H1 (cell line): ENCODE measurements around the gene AIPL1. TPM values are rescaled to one million over a fixed set of nuclear protein-coding genes. Genes with fewer than 3 reads are reported as not detected.

Experiments
- CTCF ChIA-PET: fragments of 300-600 bp; sonication (Branson Sonifier 250); formaldehyde crosslinking; loops from one replicate; lab custom pipeline; 2021; ENCODE audit not compliant: partially characterized antibody; lab: Charles Lee
- POLR2A ChIA-PET: fragments of 300-600 bp; sonication (Branson Sonifier 250); formaldehyde crosslinking; loops from one replicate; lab custom pipeline; 2021; ENCODE audit warnings: inconsistent platforms; ENCODE audit not compliant: partially characterized antibody; lab: Charles Lee
- DNase-seq, 2 experiments: peaks; one replicate each; pipeline versions ENCODE4 v3.0.0 to v3.0.0-alpha.2; 2010 to 2022; ENCODE audit warnings: low spot score in 2 of 2, low read depth in 1 of 2, mixed read lengths in 1 of 2
- FAIRE-seq: peaks from 2 replicates; lab custom pipeline; 2011; peaks lifted over from hg19 to GRCh38; lab: Jason Lieb, UNC
- H2AFZ ChIP-seq: 2 replicates; pipeline ENCODE4 v1.8.1; 2012; ENCODE audit warnings: low read length, inconsistent platforms
- H2AK5ac ChIP-seq: 2 replicates; pipeline ENCODE4 v1.6.1; 2013; ENCODE audit warnings: low read depth, low read length
- H2BK120ac ChIP-seq: replicated peaks from 2 replicates; pipeline ENCODE3; 2013; ENCODE audit warnings: low read depth, low read length, inconsistent platforms
- H2BK12ac ChIP-seq: 2 replicates; pipeline ENCODE4 v1.6.1; 2013; ENCODE audit warnings: low read depth, low read length
- H2BK15ac ChIP-seq: 2 replicates; pipeline ENCODE4 v1.6.1; 2013; ENCODE audit warnings: low read length
- H2BK20ac ChIP-seq: 2 replicates; pipeline ENCODE4 v1.6.1; 2013; ENCODE audit warnings: low read length
- H2BK5ac ChIP-seq: 2 replicates; pipeline ENCODE4 v1.6.1; 2013; ENCODE audit warnings: low read depth, low read length
- H3K14ac ChIP-seq: 2 replicates; pipeline ENCODE4 v1.6.1; 2013; ENCODE audit warnings: inconsistent platforms; ENCODE audit not compliant: insufficient read length
- H3K18ac ChIP-seq: 2 replicates; pipeline ENCODE4 v1.6.1; 2013; ENCODE audit warnings: low read length; ENCODE audit errors: extremely low read depth
- H3K23ac ChIP-seq: 2 replicates; pipeline ENCODE4 v1.6.1; 2013; ENCODE audit warnings: inconsistent platforms; ENCODE audit not compliant: insufficient read length
- H3K23me2 ChIP-seq: 2 replicates; pipeline ENCODE4 v1.6.1; 2013; ENCODE audit warnings: low read depth, low read length
- H3K27ac ChIP-seq: 2 replicates; pipeline ENCODE4 v1.6.1; 2011; ENCODE audit warnings: low read depth, low read length, inconsistent platforms
- H3K27me3 ChIP-seq, 4 experiments: replicated peaks in 1 of 4; 1 replicate in 1 of 4; 2 replicates in 3 of 4; pipeline versions ENCODE4 v1.6.1 to v1.8.1; 2011 to 2013; ENCODE audit warnings: low read length in 3 of 4, mild to moderate bottlenecking in 3 of 4, inconsistent platforms in 2 of 4, mixed read lengths in 2 of 4, moderate library complexity in 1 of 4; ENCODE audit not compliant: control insufficient read depth in 3 of 4, insufficient read depth in 3 of 4; ENCODE audit errors: extremely low read depth in 1 of 4
- H3K36me3 ChIP-seq, 4 experiments: 2 replicates each; pipeline versions ENCODE4 v1.6.1 to v1.8.1; 2011 to 2013; ENCODE audit warnings: mild to moderate bottlenecking in 4 of 4, low read length in 3 of 4, moderate library complexity in 2 of 4, control low read depth in 1 of 4, inconsistent platforms in 1 of 4; ENCODE audit not compliant: insufficient read depth in 4 of 4, control insufficient read depth in 2 of 4
- H3K4ac ChIP-seq: replicated peaks from 2 replicates; pipeline ENCODE3; 2013; ENCODE audit warnings: low read length, low read depth, mixed read lengths, inconsistent platforms; ENCODE audit not compliant: insufficient read length
- H3K4me1 ChIP-seq, 4 experiments: replicated peaks in 1 of 4; 1 replicate in 1 of 4; 2 replicates in 3 of 4; pipeline versions ENCODE4 v1.6.1 to v1.8.1; 2011 to 2013; ENCODE audit warnings: low read length in 3 of 4, inconsistent platforms in 2 of 4, mixed read lengths in 1 of 4; ENCODE audit not compliant: insufficient read depth in 4 of 4, control insufficient read depth in 3 of 4
- H3K4me2 ChIP-seq, 2 experiments: 2 replicates each; pipeline versions ENCODE4 v1.6.1 to v1.8.1; 2011 to 2013; ENCODE audit warnings: low read depth in 2 of 2, low read length in 2 of 2, control low read depth in 1 of 2, inconsistent platforms in 1 of 2, mild to moderate bottlenecking in 1 of 2; ENCODE audit not compliant: insufficient read depth in 1 of 2
- H3K4me3 ChIP-seq, 4 experiments: fragments of 200-600, 300-600 bp in 1 of 4; sonication (generic), shearing (Covaris generic), sonication (Bioruptor Twin) in 1 of 4; 2 replicates each; pipeline versions ENCODE4 v1.5.1 to v1.8.1; 2011 to 2016; ENCODE audit warnings: low read length in 4 of 4, low read depth in 3 of 4, control low read depth in 2 of 4, inconsistent platforms in 2 of 4, mild to moderate bottlenecking in 2 of 4, mixed read lengths in 1 of 4, moderate library complexity in 1 of 4; ENCODE audit not compliant: insufficient read depth in 2 of 4; ENCODE audit errors: extremely low read depth in 1 of 4
- H3K56ac ChIP-seq: replicated peaks from 2 replicates; pipeline ENCODE3; 2013; ENCODE audit warnings: low read depth, mild to moderate bottlenecking, mixed read lengths, low read length, inconsistent platforms; ENCODE audit not compliant: insufficient read length
- H3K79me1 ChIP-seq: 2 replicates; pipeline ENCODE4 v1.6.1; 2013; ENCODE audit warnings: low read depth, low read length, control low read depth
- H3K79me2 ChIP-seq, 2 experiments: 2 replicates each; pipeline versions ENCODE4 v1.6.1 to v1.8.1; 2012 to 2013; ENCODE audit warnings: low read length in 2 of 2, mild to moderate bottlenecking in 2 of 2, inconsistent platforms in 1 of 2; ENCODE audit not compliant: insufficient read depth in 2 of 2, control insufficient read depth in 1 of 2
- H3K9ac ChIP-seq, 4 experiments: replicated peaks in 1 of 4; 1 replicate in 1 of 4; 2 replicates in 3 of 4; pipeline versions ENCODE4 v1.6.1 to v1.8.1; 2011 to 2013; ENCODE audit warnings: low read depth in 3 of 4, low read length in 3 of 4, control low read depth in 2 of 4, mild to moderate bottlenecking in 2 of 4, moderate library complexity in 2 of 4, inconsistent platforms in 1 of 4; ENCODE audit errors: extremely low read depth in 1 of 4
- H3K9me3 ChIP-seq, 2 experiments: 2 replicates each; pipeline versions ENCODE4 v1.6.1 to v1.8.1; 2012 to 2013; ENCODE audit warnings: mild to moderate bottlenecking in 2 of 2, moderate library complexity in 2 of 2, control low read depth in 1 of 2, inconsistent platforms in 1 of 2, low read depth in 1 of 2, low read length in 1 of 2, mixed read lengths in 1 of 2; ENCODE audit not compliant: insufficient read depth in 2 of 2
- H4K20me1 ChIP-seq, 2 experiments: replicated peaks in 1 of 2; 2 replicates each; pipeline versions ENCODE3 to v1.8.1; 2011 to 2013; ENCODE audit warnings: inconsistent platforms in 2 of 2, low read length in 2 of 2, mild to moderate bottlenecking in 1 of 2; ENCODE audit not compliant: insufficient read depth in 2 of 2, control insufficient read depth in 1 of 2
- H4K5ac ChIP-seq: 2 replicates; pipeline ENCODE4 v1.6.1; 2013; ENCODE audit warnings: low read length, low read depth, mixed read lengths, inconsistent platforms; ENCODE audit not compliant: insufficient read length
- H4K8ac ChIP-seq: 2 replicates; pipeline ENCODE4 v1.8.0; 2013; ENCODE audit warnings: mild to moderate bottlenecking, moderate library complexity, low read length, inconsistent platforms; ENCODE audit not compliant: insufficient read depth; ENCODE audit errors: extremely low read depth
- H4K91ac ChIP-seq: replicated peaks from 2 replicates; pipeline ENCODE3; 2013; ENCODE audit warnings: low read length, mixed read lengths, inconsistent platforms; ENCODE audit not compliant: insufficient read length
- CEBPB ChIP-seq: IDR thresholded peaks from 2 replicates; pipeline ENCODE4 v1.6.1; 2012; ENCODE audit warnings: low read depth, low read length
- HDAC2 ChIP-seq, 2 experiments: fragments of 300-600 bp in 1 of 2; sonication (generic) in 1 of 2; IDR thresholded peaks; 2 replicates each; pipeline ENCODE4 v1.6.1; 2011 to 2012; ENCODE audit warnings: low read depth in 2 of 2, low read length in 2 of 2, mild to moderate bottlenecking in 2 of 2, moderate library complexity in 2 of 2, borderline replicate concordance in 1 of 2, inconsistent platforms in 1 of 2
- KDM1A ChIP-seq: fragments of 200-600, 300-600 bp; sonication (generic); IDR thresholded peaks from 2 replicates; pipeline ENCODE4 v1.7.1; 2016; ENCODE audit warnings: mild to moderate bottlenecking, low read length, borderline replicate concordance
- KDM4A ChIP-seq: IDR thresholded peaks from one replicate; pipeline ENCODE4 v1.7.1; 2012; ENCODE audit warnings: low read depth, mild to moderate bottlenecking, moderate library complexity, low read length, inconsistent platforms; ENCODE audit not compliant: severe bottlenecking
- NANOG ChIP-seq: IDR thresholded peaks from 2 replicates; pipeline ENCODE4 v1.6.1; 2011; ENCODE audit warnings: low read length, low read depth, mild to moderate bottlenecking, inconsistent platforms; ENCODE audit not compliant: insufficient read depth, poor library complexity, severe bottlenecking
- WGBS, 2 experiments: shearing (Covaris generic) in 1 of 2; methylation state at CpG; one replicate each; pipeline versions ENCODE4 v1.1.6 to v1.1.7; 2013 to 2015; ENCODE audit warnings: low lambda C conversion rate in 2 of 2, mixed read lengths in 2 of 2, inconsistent platforms in 1 of 2, low coverage in 1 of 2, missing lambda C conversion rate in 1 of 2; ENCODE audit not compliant: insufficient replicate concordance in 2 of 2, insufficient coverage in 1 of 2, insufficient read length in 1 of 2; ENCODE audit errors: extremely low coverage in 1 of 2, missing lambda C conversion rate in 1 of 2; 5-methylcytosine and 5-hydroxymethylcytosine counted together
- polyA plus RNA-seq, 7 experiments: library from polyadenylated mRNA; depleted of rRNA in 3 of 7; stranded (reverse) in 5 of 7; unstranded in 2 of 7; fragments of >200 nt in 5 of 7; fragments of 200-250 nt in 2 of 7; gene quantifications; 1 replicate in 5 of 7; 2 replicates in 1 of 7; 4 replicates in 1 of 7; pipeline versions ENCODE4 v1.2.1 to v1.2.3, GENCODE V29; 2011 to 2013; ENCODE audit warnings: missing spikeins in 2 of 7, mixed read lengths in 2 of 7
- total RNA-seq: library from RNA; stranded (reverse); fragmentation: NEBNext Ultra II Directional; extraction: Animal tissue kit (Norgen Biotek cat#: 25700); gene quantifications from 2 replicates; pipeline ENCODE4 v1.2.1, GENCODE V29; 2021

AIPL1 gene
- total and polyA plus RNA-seq, 2 of the 8 experiments (the other 6 are each of a cell fraction or from before 2014, with no cell fraction given): 0.56 to 0.71 TPM

DNA sequence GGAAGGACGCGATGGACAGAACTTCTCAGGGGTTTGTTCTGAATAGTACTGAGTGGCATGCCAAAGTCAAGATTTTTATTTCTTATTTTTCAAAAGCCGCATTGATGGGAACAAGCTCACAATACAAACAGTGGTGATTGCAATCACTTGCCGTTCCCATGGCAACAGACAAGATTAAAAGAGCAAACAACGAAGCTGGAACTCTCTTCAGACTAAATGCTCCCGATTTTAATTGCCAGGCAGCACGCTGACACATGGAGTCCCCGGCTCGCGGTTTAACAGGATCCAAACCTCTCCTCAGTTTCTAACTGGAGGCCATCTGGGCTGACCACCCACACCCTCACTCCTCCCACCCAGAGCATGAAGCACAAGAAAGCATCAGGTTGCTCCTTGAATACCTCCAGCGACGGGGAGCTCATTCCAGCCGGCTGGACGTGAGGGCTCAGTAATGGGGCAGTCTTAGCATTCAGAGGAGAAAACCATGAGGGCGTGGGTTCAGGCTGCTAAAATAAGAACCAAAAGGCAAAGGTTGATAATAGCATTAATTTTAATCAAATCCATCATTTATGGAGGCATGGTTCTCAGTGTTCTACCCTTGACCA, 41.5 kb downstream of the AIPL1 start:
- no peak overlapping the region for H3K27ac ChIP-seq

More for the DNA sequence above, 41.5 kb downstream of the AIPL1 start:
- H3K36me3 ChIP-seq: no peaks in the 10 kb centered on the region
- no peaks in the 10 kb centered on the region for H3K79me1 ChIP-seq
- peak overlapping the region in 1 of 2 experiments; percentile 7; a peak in 1 of 4 replicates for H3K4me2 ChIP-seq
- H3K79me2 ChIP-seq: no peaks in the 10 kb centered on the region
- no peak overlapping the region for H3K18ac ChIP-seq
- H2BK120ac ChIP-seq: no peak overlapping the region
- 80% methylated on average over 15 of the region's 15 CpGs; no CpG with 5 or more reads in 1 of the 2 experiments for WGBS, 2 experiments
- ChIA-PET CTCF (interaction anchor here (0.7 to 1.6 kb wide), 9 partner anchors 10 to 133 kb away, joined by 3 to 6 read pairs (median 3); no protein-coding TSS in a partner anchor), POLR2A (no interaction called here)
- H3K4me1 ChIP-seq: peaks cover 0 to 15% (median 7%) of the 10 kb centered on the region in 4 experiments; a peak in 6 of 7 replicates
- no peak overlapping the region for H4K8ac ChIP-seq
- no peak overlapping the region for H2AFZ ChIP-seq
- no peak overlapping the region for H2AK5ac ChIP-seq
- no peak overlapping the region for H3K4me3 ChIP-seq
- H3K27me3 ChIP-seq: no peaks in the 10 kb centered on the region
- H3K14ac ChIP-seq: no peak overlapping the region
- 0 out of 2 replicates have a peak overlapping the region, but pooled peaks have one; percentile 61 for H2BK15ac ChIP-seq
- no peak for FAIRE-seq
- no peak overlapping the region; a peak in 1 of 7 replicates for H3K9ac ChIP-seq
- no peaks in the 10 kb centered on the region for H3K9me3 ChIP-seq
- 0 out of 2 replicates have a peak overlapping the region, but pooled peaks have one; percentile 68 for H2BK12ac ChIP-seq
- peak; percentile 88; the same call in 1 of the 2 replicates for TF ChIP-seq KDM1A
- TF ChIP-seq NANOG: no peak
- TF ChIP-seq KDM4A: no peak
- TF ChIP-seq HDAC2 (IDR thresholded peaks at IDR 0.05; ENCODE audit: borderline replicate concordance in 1 of 2, low read depth in 2 of 2, low read length in 2 of 2): peak in 1 of 2 experiments; percentile 91; a peak in 1 of 4 replicates
- TF ChIP-seq CEBPB: no peak
- H3K56ac ChIP-seq: no peak overlapping the region
- H4K20me1 ChIP-seq: no peaks in the 10 kb centered on the region
- H3K23ac ChIP-seq: no peak overlapping the region
- no peaks in the 10 kb centered on the region for H3K23me2 ChIP-seq
- DNase-seq: no peak
- no peak overlapping the region for H4K5ac ChIP-seq
- peak overlapping the region; percentile 54 for H3K4ac ChIP-seq
- no peak overlapping the region for H2BK20ac ChIP-seq
- no peak overlapping the region for H2BK5ac ChIP-seq
- no peak overlapping the region for H4K91ac ChIP-seq
